Stomach (tissue), 9 donors: ENCODE results near the gene SNRK. TPM values are rescaled to one million over a fixed set of nuclear protein-coding genes. Genes with fewer than 3 reads are reported as not detected.
A peak's percentile ranks its signal among the peaks of the same experiment; 100 is the strongest.

Experiments used
- DNase-seq, 2 donors: peaks; one replicate each; pipeline versions ENCODE4 v3.0.0 to v3.0.0-alpha.2; 2013 to 2019
- H3K27ac ChIP-seq, 5 donors: fragments of 200-600 bp in 4 of 5; sonication (generic) in 4 of 5; one replicate each; pipeline ENCODE4 v1.5.1; 2013 to 2019; ENCODE audit warnings: mild to moderate bottlenecking in 1 of 5, moderate library complexity in 1 of 5
- H3K27me3 ChIP-seq, 3 donors: fragments of 200-600 bp; sonication (generic); one replicate each; pipeline ENCODE4 v1.5.1; 2017 to 2019; ENCODE audit warnings: mixed run types in 1 of 3
- H3K36me3 ChIP-seq, 4 donors: fragments of 200-600 bp; sonication (generic); 1 replicate in 3 of 4; 2 replicates in 1 of 4; pipeline ENCODE4 v1.5.1; 2016 to 2019
- H3K4me1 ChIP-seq, 4 donors: fragments of 200-600 bp; sonication (generic); one replicate each; pipeline ENCODE4 v1.5.1; 2016 to 2019
- H3K4me3 ChIP-seq, 4 donors: fragments of 200-600 bp; sonication (generic) in 3 of 4; one replicate each; pipeline ENCODE4 v1.5.1; 2016 to 2019; ENCODE audit warnings: mild to moderate bottlenecking in 1 of 4
- H3K9me3 ChIP-seq, 4 donors: fragments of 200-600 bp; sonication (generic); one replicate each; pipeline ENCODE4 v1.5.1; 2016 to 2019
- CTCF ChIP-seq, 7 experiments: fragments of 450-650 bp in 4 of 7; fragments of 200-600 bp in 3 of 7; sonication (generic) in 3 of 7; IDR thresholded peaks; one replicate each; pipeline ENCODE4 v1.5.1; 2016 to 2019; ENCODE audit warnings: antibody characterized with exemption in 7 of 7, control low read depth in 2 of 7, mild to moderate bottlenecking in 1 of 7
- EP300 ChIP-seq: sonication (generic); formaldehyde crosslinking; IDR thresholded peaks from one replicate; pipeline ENCODE4 v1.6.1; 2017; ENCODE audit warnings: antibody characterized with exemption
- POLR2A ChIP-seq, 4 donors: fragments of 450-650 bp; IDR thresholded peaks; one replicate each; pipeline ENCODE4 v1.6.1; 2016; ENCODE audit warnings: antibody characterized with exemption in 4 of 4, control low read depth in 2 of 4, mild to moderate bottlenecking in 1 of 4, moderate library complexity in 1 of 4
- POLR2AphosphoS5 ChIP-seq, 3 donors: sonication (generic); formaldehyde crosslinking; IDR thresholded peaks; one replicate each; pipeline ENCODE4 v1.6.1; 2016; ENCODE audit warnings: antibody characterized with exemption in 3 of 3
- WGBS, 5 donors: extraction: QIAGEN DNeasy Blood & Tissue Kit in 3 of 5; methylation state at CpG; one replicate each; pipeline versions ENCODE4 v1.1.5 to v1.1.7; 2013 to 2018; 5-methylcytosine and 5-hydroxymethylcytosine counted together
- intact Hi-C: fragments of 100-400 bp; cut with DNase I; formaldehyde crosslinking; loops from one replicate; pipeline ENCODE4 v1.15.1; 2023; ENCODE audit warnings: low total_unique reads
- polyA plus RNA-seq, 3 donors: library from polyadenylated mRNA; stranded (reverse); fragments of 200-250 nt; gene quantifications; one replicate each; pipeline ENCODE4 v1.2.3, GENCODE V29; 2013
- total RNA-seq, 5 donors: library from RNA; depleted of rRNA; stranded (reverse); fragments of >200 nt; gene quantifications; one replicate each; pipeline versions ENCODE4 v1.1.0 to v1.2.3, GENCODE V29; 2014 to 2016
- donor health status: healthy with polysubstance abuse.
- donor health status: Bipolar disorder and iron deficiency.
- donor health status: healthy.

Gene SNRK
- total and polyA plus RNA-seq, 8 donors, result 8.2 to 183 (median 36.0) TPM

GRCh38 chr3:43287500-43287873 lies 1.1 kb downstream of the SNRK start:
- intact Hi-C loops, result no loop called here
- Histone ChIP-seq H3K9me3 (no peaks in the 10 kb centered on the region), H3K4me1 (peaks cover 39 to 63% (median 52%) of the 10 kb centered on the region in 4 donors), H3K4me3 (peak overlapping the region; percentile 56 to 68 (median 66)), H3K36me3 (no peaks in the 10 kb centered on the region), H3K27ac (peak overlapping the region; percentile 84 to 100 (median 97)), H3K27me3 (no peaks in the 10 kb centered on the region)
- WGBS, 5 donors, result 2 to 7% (median 3%) methylated on average over 3 of the region's 3 CpGs
- no peak for DNase-seq
- TF ChIP-seq POLR2A (IDR thresholded peaks at IDR 0.05) (no peak), POLR2AphosphoS5 (IDR thresholded peaks at IDR 0.05) (no peak), CTCF (IDR thresholded peaks at IDR 0.05) (no peak), EP300 (no peak)

GRCh38 chr3:43288366-43288765 lies 2.0 kb downstream of the SNRK start:
- Histone ChIP-seq H3K9me3 (no peaks in the 10 kb centered on the region), H3K4me3 (peak overlapping the region; percentile 56 to 68 (median 66)), H3K4me1 (peaks cover 40 to 72% (median 58%) of the 10 kb centered on the region in 4 donors), H3K27me3 (no peaks in the 10 kb centered on the region), H3K36me3 (no peaks in the 10 kb centered on the region), H3K27ac (peak overlapping the region in 4 of 5 donors; percentile 84 to 99 (median 93))
- 1 to 6% (median 3%) methylated on average over 2 of the region's 2 CpGs for WGBS, 5 donors
- DNase-seq, result peak in 1 of 2 donors; percentile 56
- TF ChIP-seq EP300 (no peak), CTCF (IDR thresholded peaks at IDR 0.05) (no peak), POLR2AphosphoS5 (IDR thresholded peaks at IDR 0.05) (no peak), POLR2A (IDR thresholded peaks at IDR 0.05) (no peak)
- intact Hi-C loops, result no loop called here

GRCh38 chr3:43288850-43289249 lies 2.5 kb downstream of the SNRK start:
- H3K27ac ChIP-seq, result peak overlapping the region; percentile 49 to 99 (median 89)
- TF ChIP-seq CTCF (IDR thresholded peaks at IDR 0.05) (no peak), EP300 (no peak), POLR2AphosphoS5 (IDR thresholded peaks at IDR 0.05) (no peak), POLR2A (IDR thresholded peaks at IDR 0.05) (no peak)
- intact Hi-C loops, result no loop called here
- H3K4me3 ChIP-seq, result peak overlapping the region; percentile 56 to 68 (median 66)
- no peak for DNase-seq
- H3K36me3 ChIP-seq, result no peaks in the 10 kb centered on the region
- H3K9me3 ChIP-seq, result no peaks in the 10 kb centered on the region
- WGBS, 5 donors, result 38 to 56% (median 46%) methylated on average over 2 of the region's 2 CpGs
- peaks cover 44 to 76% (median 63%) of the 10 kb centered on the region in 4 donors for H3K4me1 ChIP-seq
- no peaks in the 10 kb centered on the region for H3K27me3 ChIP-seq

- 53 to 70% (median 61%) methylated on average over 2 of the region's 2 CpGs for WGBS, 5 donors
- TF ChIP-seq EP300, result no peak
- TF ChIP-seq POLR2AphosphoS5 (IDR thresholded peaks at IDR 0.05), result no peak
- no peak for TF ChIP-seq CTCF (IDR thresholded peaks at IDR 0.05)
- no peak for TF ChIP-seq POLR2A (IDR thresholded peaks at IDR 0.05)
- no peak for DNase-seq
- Histone ChIP-seq H3K4me3 (peak overlapping the region; percentile 56 to 68 (median 66)), H3K27ac (peak overlapping the region; percentile 20 to 99 (median 89)), H3K27me3 (no peaks in the 10 kb centered on the region), H3K9me3 (no peaks in the 10 kb centered on the region), H3K36me3 (no peaks in the 10 kb centered on the region), H3K4me1 (peaks cover 49 to 82% (median 68%) of the 10 kb centered on the region in 4 donors)
- intact Hi-C loops, result no loop called here
Observed at GRCh38 chr3:43289401-43289800, 3.1 kb downstream of the SNRK start.
